A549 (cell line): ENCODE measurements around the gene BCL11B. TPM values are rescaled to one million over a fixed set of nuclear protein-coding genes. Genes with fewer than 3 reads are reported as not detected.

ENCODE experiments used
- ATAC-seq, 2 experiments: fragments of 200-7000 bp in 1 of 2; fragments of >200 bp in 1 of 2; cut with Nextera tagmentation in 1 of 2; cut with Tn5 transposase in 1 of 2; 3 replicates each; pipeline versions ENCODE4 v1.8.0 to v1.9.1; 2018 to 2020; ENCODE audit warnings: mild to moderate bottlenecking in 1 of 2, moderate library complexity in 1 of 2
- CTCF ChIA-PET: fragments of 300-600 bp; sonication (Branson Sonifier 250); formaldehyde crosslinking; extraction: SDS; loops from one replicate; lab custom pipeline; 2021; ENCODE audit warnings: antibody characterized with exemption, inconsistent platforms; lab: Yijun Ruan, JAX
- POLR2A ChIA-PET: fragments of 350-600 bp; formaldehyde crosslinking; extraction: SDS; loops from one replicate; lab custom pipeline; 2021; ENCODE audit warnings: antibody characterized with exemption, inconsistent platforms; lab: Yijun Ruan, JAX
- DNase-seq, 2 experiments: peaks; one replicate each; pipeline versions ENCODE4 v3.0.0 to v3.0.0-alpha.2; 2011 to 2016; ENCODE audit warnings: low read depth in 1 of 2, low spot score in 1 of 2
- FAIRE-seq: peaks from 2 replicates; lab custom pipeline; 2011; peaks lifted over from hg19 to GRCh38; lab: Jason Lieb, UNC
- H3K27ac ChIP-seq, 2 experiments: fragments of >200 bp; sonication (Bioruptor Twin); formaldehyde crosslinking; 3 replicates each; pipeline ENCODE4 v1.5.1; 2016 to 2017
- H3K4me1 ChIP-seq: fragments of >200 bp; sonication (Bioruptor Twin); formaldehyde crosslinking; 3 replicates; pipeline ENCODE4 v1.6.1; 2016
- H3K4me2 ChIP-seq: fragments of >200 bp; sonication (Bioruptor Twin); formaldehyde crosslinking; 3 replicates; pipeline ENCODE4 v1.6.1; 2016
- H3K4me3 ChIP-seq: fragments of >200 bp; sonication (Bioruptor Twin); formaldehyde crosslinking; 3 replicates; pipeline ENCODE4 v1.5.1; 2016
- H3K9me3 ChIP-seq: fragments of >200 bp; sonication (Bioruptor Twin); formaldehyde crosslinking; 3 replicates; pipeline ENCODE4 v1.6.1; 2016
- ATOH8 ChIP-seq: fragments of 250-450 bp; sonication (Bioruptor Pico); IDR thresholded peaks from 2 replicates; pipeline ENCODE4 v1.5.0; 2020; ENCODE audit warnings: low read depth, mild to moderate bottlenecking, moderate library complexity
- CBX8 ChIP-seq: fragments of 200-600 bp; sonication (generic); IDR thresholded peaks from 2 replicates; pipeline ENCODE4 v1.6.1; 2016
- CHD4 ChIP-seq: fragments of 200-600 bp; sonication (generic); IDR thresholded peaks from 2 replicates; pipeline ENCODE4 v1.6.1; 2016; ENCODE audit warnings: antibody characterized with exemption, mild to moderate bottlenecking, borderline replicate concordance
- CTCF ChIP-seq: fragments of >200 bp; sonication (Bioruptor Twin); formaldehyde crosslinking; IDR thresholded peaks from 3 replicates; pipeline ENCODE4 v1.5.1; 2016
- EP300 ChIP-seq, 2 experiments: fragments of >200 bp; sonication (Bioruptor Twin); formaldehyde crosslinking; IDR thresholded peaks; 2 replicates in 1 of 2; 3 replicates in 1 of 2; pipeline ENCODE4 v1.6.1; 2016 to 2017
- ESRRA ChIP-seq: fragments of 150-350 bp; IDR thresholded peaks from 2 replicates; pipeline ENCODE4 v1.6.1; 2014; ENCODE audit warnings: mild to moderate bottlenecking, low read length, borderline replicate concordance
- FOXS1 ChIP-seq: fragments of 250-450 bp; sonication (Bioruptor Pico); IDR thresholded peaks from 2 replicates; pipeline ENCODE4 v1.5.0; 2020; ENCODE audit warnings: mild to moderate bottlenecking, moderate library complexity
- HEYL ChIP-seq: fragments of 250-450 bp; sonication (Bioruptor Pico); IDR thresholded peaks from 2 replicates; pipeline ENCODE4 v1.8.0; 2021; ENCODE audit warnings: mild to moderate bottlenecking, moderate library complexity
- JUNB ChIP-seq: fragments of >200 bp; sonication (Bioruptor Twin); formaldehyde crosslinking; IDR thresholded peaks from 2 replicates; pipeline ENCODE4 v1.6.1; 2016
- PHF8 ChIP-seq: fragments of 200-600 bp; sonication (generic); IDR thresholded peaks from 2 replicates; pipeline ENCODE4 v1.6.1; 2016; ENCODE audit warnings: low read depth, mild to moderate bottlenecking, antibody characterized with exemption, moderate library complexity, borderline replicate concordance
- POLR2A ChIP-seq: IDR thresholded peaks from 2 replicates; pipeline ENCODE4 v1.6.1; 2012; ENCODE audit warnings: mild to moderate bottlenecking, low read length
- RNF2 ChIP-seq: fragments of 200-600 bp; sonication (generic); IDR thresholded peaks from 2 replicates; pipeline ENCODE4 v1.6.1; 2016; ENCODE audit warnings: low read depth, mild to moderate bottlenecking, antibody characterized with exemption, moderate library complexity, borderline replicate concordance
- TP53 ChIP-seq: fragments of 250-450 bp; sonication (Bioruptor Pico); IDR thresholded peaks from 2 replicates; pipeline ENCODE4 v1.5.0; 2021; ENCODE audit warnings: mild to moderate bottlenecking, moderate library complexity
- ZC3H11A ChIP-seq: fragments of 450-650 bp; IDR thresholded peaks from 2 replicates; pipeline ENCODE4 v1.6.1; 2014; ENCODE audit warnings: antibody characterized with exemption, mild to moderate bottlenecking
- ZNF302 ChIP-seq: fragments of 250-450 bp; sonication (Bioruptor Pico); IDR thresholded peaks from 2 replicates; pipeline ENCODE4 v1.9.0; 2021; ENCODE audit warnings: inconsistent platforms, mild to moderate bottlenecking, moderate library complexity
- ZSCAN20 ChIP-seq: fragments of 250-450 bp; sonication (Bioruptor Pico); IDR thresholded peaks from 2 replicates; pipeline ENCODE4 v1.8.0; 2022; ENCODE audit warnings: mild to moderate bottlenecking, moderate library complexity
- WGBS: methylation state at CpG from one replicate; pipeline ENCODE4 v1.1.6; 2017; ENCODE audit errors: missing lambda C conversion rate; 5-methylcytosine and 5-hydroxymethylcytosine counted together
- polyA plus RNA-seq, 4 experiments: library from polyadenylated mRNA; depleted of rRNA in 3 of 4; stranded (reverse); fragments of >200 nt; fragmentation: RNase III in 1 of 4; extraction: RNeasy Plus Mini Kit Qiagen cat#74134 plus additional on column Dnase treatment in 1 of 4; gene quantifications; 2 replicates in 3 of 4; 3 replicates in 1 of 4; pipeline ENCODE4 v1.2.3, GENCODE V29; 2011 to 2017
- TF ChIP-seq, protein P1 (sequence below): fragments of >200 bp; sonication (Bioruptor Twin); formaldehyde crosslinking; IDR thresholded peaks from 2 replicates; pipeline ENCODE4 v1.6.1; 2016
- TF ChIP-seq, protein P2 (sequence below): fragments of 250-450 bp; sonication (Bioruptor Pico); IDR thresholded peaks from 2 replicates; pipeline ENCODE4 v1.5.0; 2021; ENCODE audit warnings: mild to moderate bottlenecking, moderate library complexity, borderline replicate concordance
- TF ChIP-seq, protein P3 (sequence below): fragments of 200-600 bp; sonication (generic); IDR thresholded peaks from 2 replicates; pipeline ENCODE4 v1.6.1; 2016; ENCODE audit warnings: antibody characterized with exemption, mild to moderate bottlenecking, moderate library complexity
- TF ChIP-seq, protein P4 (sequence below): IDR thresholded peaks from 2 replicates; pipeline ENCODE4 v1.6.1; 2012

BCL11B gene
- polyA plus RNA-seq, 2 of the 4 experiments (the other 2 are of a cell fraction): 0.43 to 0.49 TPM

GRCh38 chr14:99179946-99180345 is 92.1 kb downstream of the BCL11B start (continued):
- no peak for TF ChIP-seq CTCF
- TF ChIP-seq, protein P1, sequence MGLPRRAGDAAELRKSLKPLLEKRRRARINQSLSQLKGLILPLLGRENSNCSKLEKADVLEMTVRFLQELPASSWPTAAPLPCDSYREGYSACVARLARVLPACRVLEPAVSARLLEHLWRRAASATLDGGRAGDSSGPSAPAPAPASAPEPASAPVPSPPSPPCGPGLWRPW: no peak
- TF ChIP-seq ZSCAN20 (CRISPR knock-in tag): no peak
- TF ChIP-seq EP300 (IDR thresholded peaks at IDR 0.05): no peak
- no peak for TF ChIP-seq TP53 (CRISPR knock-in tag)
- TF ChIP-seq ZC3H11A: no peak
- TF ChIP-seq, protein P2, sequence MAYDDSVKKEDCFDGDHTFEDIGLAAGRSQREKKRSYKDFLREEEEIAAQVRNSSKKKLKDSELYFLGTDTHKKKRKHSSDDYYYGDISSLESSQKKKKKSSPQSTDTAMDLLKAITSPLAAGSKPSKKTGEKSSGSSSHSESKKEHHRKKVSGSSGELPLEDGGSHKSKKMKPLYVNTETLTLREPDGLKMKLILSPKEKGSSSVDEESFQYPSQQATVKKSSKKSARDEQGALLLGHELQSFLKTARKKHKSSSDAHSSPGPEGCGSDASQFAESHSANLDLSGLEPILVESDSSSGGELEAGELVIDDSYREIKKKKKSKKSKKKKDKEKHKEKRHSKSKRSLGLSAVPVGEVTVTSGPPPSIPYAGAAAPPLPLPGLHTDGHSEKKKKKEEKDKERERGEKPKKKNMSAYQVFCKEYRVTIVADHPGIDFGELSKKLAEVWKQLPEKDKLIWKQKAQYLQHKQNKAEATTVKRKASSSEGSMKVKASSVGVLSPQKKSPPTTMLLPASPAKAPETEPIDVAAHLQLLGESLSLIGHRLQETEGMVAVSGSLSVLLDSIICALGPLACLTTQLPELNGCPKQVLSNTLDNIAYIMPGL: no peak
- no peak for TF ChIP-seq JUNB
- TF ChIP-seq, all 56 proteins: peak for 0

GRCh38 chr14:99179506-99179905 is 92.5 kb downstream of the BCL11B start:
- H3K4me3 ChIP-seq: no peak overlapping the region
- 94% methylated on average over 9 of the region's 9 CpGs for WGBS
- TF ChIP-seq FOXS1 (CRISPR knock-in tag) (no peak), CTCF (no peak), ZNF302 (CRISPR knock-in tag) (no peak)
- TF ChIP-seq, all 56 proteins: peak for 0
- H3K4me1 ChIP-seq: no peaks in the 10 kb centered on the region
- ChIA-PET CTCF (interaction anchor here (1.5 kb wide), 1 partner anchor 19 kb away, joined by 3 read pairs; no protein-coding TSS in a partner anchor), POLR2A (no interaction called here)
- ATAC-seq (no peak), FAIRE-seq (no peak), DNase-seq (no peak)
- no peaks in the 10 kb centered on the region for H3K9me3 ChIP-seq
- no peak overlapping the region for H3K4me2 ChIP-seq
- H3K27ac ChIP-seq: no peak overlapping the region

DNA sequence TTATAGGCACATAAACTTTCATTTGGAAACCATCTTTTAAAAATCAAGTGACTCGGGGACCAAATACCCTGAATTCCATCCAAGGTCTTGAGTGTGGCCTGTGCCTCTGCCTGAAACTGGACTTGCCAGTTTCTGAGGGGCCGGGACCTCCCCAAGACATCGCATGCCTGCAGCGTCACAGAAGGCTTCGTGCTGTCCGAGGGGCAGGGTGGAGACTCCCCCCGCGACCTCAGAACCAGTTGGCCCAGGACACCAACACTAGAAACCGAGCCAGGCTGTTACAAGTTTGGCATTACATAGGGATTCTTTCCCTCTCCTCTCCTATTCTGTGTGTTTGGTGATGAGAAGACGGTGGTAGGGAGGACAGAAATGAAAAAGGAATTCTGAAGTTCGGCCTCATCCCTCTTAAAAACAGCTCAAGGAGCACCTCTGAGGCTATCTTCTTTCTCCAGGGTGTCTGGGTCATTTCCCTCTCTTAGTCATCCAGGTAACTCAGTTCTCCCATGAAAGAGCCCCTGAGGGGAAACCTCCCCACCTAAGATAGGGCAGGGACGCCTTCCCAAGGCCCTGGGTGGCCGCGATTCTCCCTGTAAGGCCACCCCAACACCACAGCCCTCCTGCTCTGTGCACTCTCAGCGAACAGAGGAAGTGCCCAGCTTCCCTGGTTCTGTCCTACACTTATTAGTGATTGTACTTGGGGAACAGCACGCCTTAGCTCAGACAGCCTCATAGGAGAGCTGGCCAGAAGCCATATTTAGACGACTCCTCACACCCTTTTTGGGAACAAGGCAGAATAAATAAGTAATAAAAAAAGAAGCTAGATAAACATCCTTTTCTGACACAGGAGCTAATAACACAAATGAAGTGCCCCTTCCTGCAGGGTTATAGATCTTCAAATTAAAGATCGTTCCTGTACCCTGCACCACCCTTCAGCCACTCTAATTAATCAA is 93.8 kb downstream of the BCL11B start:
- CTCF ChIA-PET: interaction anchor here (1.0 to 1.1 kb wide), 2 partner anchors 9 to 16 kb away, joined by 3 read pairs; no protein-coding TSS in a partner anchor
- Histone ChIP-seq H3K9me3 (no peaks in the 10 kb centered on the region), H3K4me1 (no peaks in the 10 kb centered on the region), H3K4me3 (no peak overlapping the region), H3K4me2 (no peak overlapping the region), H3K27ac (no peak overlapping the region)
- ATAC-seq: no peak
- POLR2A ChIA-PET: no interaction called here
- no peak for DNase-seq
- no peak for FAIRE-seq
- WGBS: 70% methylated on average over 16 of the region's 18 CpGs
- TF ChIP-seq, protein P3, sequence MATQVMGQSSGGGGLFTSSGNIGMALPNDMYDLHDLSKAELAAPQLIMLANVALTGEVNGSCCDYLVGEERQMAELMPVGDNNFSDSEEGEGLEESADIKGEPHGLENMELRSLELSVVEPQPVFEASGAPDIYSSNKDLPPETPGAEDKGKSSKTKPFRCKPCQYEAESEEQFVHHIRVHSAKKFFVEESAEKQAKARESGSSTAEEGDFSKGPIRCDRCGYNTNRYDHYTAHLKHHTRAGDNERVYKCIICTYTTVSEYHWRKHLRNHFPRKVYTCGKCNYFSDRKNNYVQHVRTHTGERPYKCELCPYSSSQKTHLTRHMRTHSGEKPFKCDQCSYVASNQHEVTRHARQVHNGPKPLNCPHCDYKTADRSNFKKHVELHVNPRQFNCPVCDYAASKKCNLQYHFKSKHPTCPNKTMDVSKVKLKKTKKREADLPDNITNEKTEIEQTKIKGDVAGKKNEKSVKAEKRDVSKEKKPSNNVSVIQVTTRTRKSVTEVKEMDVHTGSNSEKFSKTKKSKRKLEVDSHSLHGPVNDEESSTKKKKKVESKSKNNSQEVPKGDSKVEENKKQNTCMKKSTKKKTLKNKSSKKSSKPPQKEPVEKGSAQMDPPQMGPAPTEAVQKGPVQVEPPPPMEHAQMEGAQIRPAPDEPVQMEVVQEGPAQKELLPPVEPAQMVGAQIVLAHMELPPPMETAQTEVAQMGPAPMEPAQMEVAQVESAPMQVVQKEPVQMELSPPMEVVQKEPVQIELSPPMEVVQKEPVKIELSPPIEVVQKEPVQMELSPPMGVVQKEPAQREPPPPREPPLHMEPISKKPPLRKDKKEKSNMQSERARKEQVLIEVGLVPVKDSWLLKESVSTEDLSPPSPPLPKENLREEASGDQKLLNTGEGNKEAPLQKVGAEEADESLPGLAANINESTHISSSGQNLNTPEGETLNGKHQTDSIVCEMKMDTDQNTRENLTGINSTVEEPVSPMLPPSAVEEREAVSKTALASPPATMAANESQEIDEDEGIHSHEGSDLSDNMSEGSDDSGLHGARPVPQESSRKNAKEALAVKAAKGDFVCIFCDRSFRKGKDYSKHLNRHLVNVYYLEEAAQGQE: no peak
- TF ChIP-seq PHF8 (no peak), RNF2 (no peak), ESRRA (no peak), CBX8 (no peak), ATOH8 (CRISPR knock-in tag) (no peak), POLR2A (no peak), HEYL (CRISPR knock-in tag) (no peak), CHD4 (no peak)
- TF ChIP-seq, protein P4, sequence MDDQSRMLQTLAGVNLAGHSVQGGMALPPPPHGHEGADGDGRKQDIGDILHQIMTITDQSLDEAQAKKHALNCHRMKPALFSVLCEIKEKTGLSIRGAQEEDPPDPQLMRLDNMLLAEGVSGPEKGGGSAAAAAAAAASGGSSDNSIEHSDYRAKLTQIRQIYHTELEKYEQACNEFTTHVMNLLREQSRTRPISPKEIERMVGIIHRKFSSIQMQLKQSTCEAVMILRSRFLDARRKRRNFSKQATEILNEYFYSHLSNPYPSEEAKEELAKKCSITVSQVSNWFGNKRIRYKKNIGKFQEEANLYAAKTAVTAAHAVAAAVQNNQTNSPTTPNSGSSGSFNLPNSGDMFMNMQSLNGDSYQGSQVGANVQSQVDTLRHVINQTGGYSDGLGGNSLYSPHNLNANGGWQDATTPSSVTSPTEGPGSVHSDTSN: no peak
